ENCODE measurements around the gene CMKLR1.

Gene CMKLR1

DNA sequence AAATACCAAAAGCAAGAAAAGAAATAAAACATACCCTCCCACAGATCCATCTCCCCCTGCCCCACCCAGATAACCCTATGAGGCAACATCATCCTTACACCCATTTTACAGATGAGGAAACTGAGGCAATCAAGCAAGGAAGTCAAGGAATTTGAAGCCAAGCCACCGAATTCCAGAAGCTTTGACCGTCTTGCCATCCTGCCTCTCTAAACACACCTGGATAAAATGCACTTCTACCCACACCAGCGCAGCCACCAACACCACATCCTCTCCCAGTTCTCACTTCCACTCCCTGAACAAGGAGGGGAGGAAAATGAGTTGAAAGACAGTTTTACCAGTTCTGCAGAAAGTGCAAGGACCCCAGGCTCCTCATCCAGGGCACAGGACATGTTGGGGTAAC lies 13.6 kb downstream of the CMKLR1 start:
- H3K27ac ChIP-seq, result no peak overlapping the region
- TF ChIP-seq CTCF (IDR thresholded peaks at IDR 0.05), result no peak
- no peak for TF ChIP-seq ZFX (IDR thresholded peaks at IDR 0.05; ENCODE audit: borderline replicate concordance)

GRCh38 chr12:108325018-108325358 lies 14.1 kb downstream of the CMKLR1 start:
- TF ChIP-seq ZFX (IDR thresholded peaks at IDR 0.05; ENCODE audit: borderline replicate concordance) (no peak), CTCF (IDR thresholded peaks at IDR 0.05) (no peak)
- no peak overlapping the region for H3K27ac ChIP-seq

- no peak overlapping the region for H3K27ac ChIP-seq
- TF ChIP-seq ZFX (IDR thresholded peaks at IDR 0.05; ENCODE audit: borderline replicate concordance) (no peak), CTCF (IDR thresholded peaks at IDR 0.05) (no peak)
These were observed 14.6 kb downstream of the CMKLR1 start for GRCh38 chr12:108324351-108325017.

- H3K27ac ChIP-seq, result no peak overlapping the region
- TF ChIP-seq CTCF (IDR thresholded peaks at IDR 0.05) (no peak), ZFX (IDR thresholded peaks at IDR 0.05; ENCODE audit: borderline replicate concordance) (no peak)
These were observed 15.5 kb downstream of the CMKLR1 start for GRCh38 chr12:108323581-108323980.

- no peak overlapping the region for H3K27ac ChIP-seq
- TF ChIP-seq ZFX (IDR thresholded peaks at IDR 0.05; ENCODE audit: borderline replicate concordance), result no peak
- TF ChIP-seq CTCF (IDR thresholded peaks at IDR 0.05), result no peak
These were observed 16.1 kb downstream of the CMKLR1 start for GRCh38 chr12:108322998-108323397.

DNA sequence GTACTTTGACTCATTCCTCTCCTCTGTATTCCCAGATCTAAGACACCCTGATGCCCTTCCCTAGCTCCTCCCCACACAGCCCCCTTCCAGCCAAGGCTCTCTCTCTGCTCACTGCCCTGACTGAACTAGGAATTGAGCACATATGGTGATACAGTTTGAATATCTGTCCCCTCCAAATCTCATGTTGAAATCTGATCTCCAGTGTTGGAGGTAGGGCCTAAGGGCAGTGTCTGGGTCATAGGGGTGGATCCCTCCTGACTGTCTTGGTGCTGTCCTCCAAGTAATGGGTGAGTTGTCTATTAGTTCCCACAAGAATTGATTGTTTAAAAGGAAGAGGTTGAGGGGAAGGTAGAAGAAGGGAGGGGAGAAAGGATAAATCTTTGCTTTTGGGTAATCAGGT lies 17.4 kb downstream of the CMKLR1 start:
- TF ChIP-seq CTCF (IDR thresholded peaks at IDR 0.05) (no peak), ZFX (IDR thresholded peaks at IDR 0.05; ENCODE audit: borderline replicate concordance) (no peak)
- H3K27ac ChIP-seq, result no peak overlapping the region

GRCh38 chr12:108320507-108321293 lies 18.4 kb downstream of the CMKLR1 start:
- no peak overlapping the region for H3K27ac ChIP-seq
- TF ChIP-seq CTCF (IDR thresholded peaks at IDR 0.05), result no peak
- TF ChIP-seq ZFX (IDR thresholded peaks at IDR 0.05; ENCODE audit: borderline replicate concordance), result no peak
